Measurements from ENCODE around the gene PSMC5. TPM values are rescaled to one million over a fixed set of nuclear protein-coding genes. Genes with fewer than 3 reads are reported as not detected.

The PSMC5 gene
- total RNA-seq, 1 donor from 2014 or later = 50.5 TPM

- DNase-seq (ENCODE audit: low read depth) (no peak), FAIRE-seq (no peak)
- peaks cover 27% of the 10 kb centered on the region for H3K36me3 ChIP-seq (ENCODE audit: control insufficient read depth, insufficient read depth, low read length)
- no peak for TF ChIP-seq CTCF (IDR thresholded peaks at IDR 0.05; ENCODE audit: insufficient read depth, low read length, severe bottlenecking)
- H3K4me3 ChIP-seq (ENCODE audit: low read depth, low read length) = no peak overlapping the region
- H3K27me3 ChIP-seq (ENCODE audit: control insufficient read depth, insufficient read depth, low read length) = no peaks in the 10 kb centered on the region
Observed at GRCh38 chr17:63822537-63822936, 4.7 kb upstream of the PSMC5 start.

GRCh38 chr17:63823659-63824331, 3.4 kb upstream of the PSMC5 start:
- Histone ChIP-seq H3K4me3 (ENCODE audit: low read depth, low read length) (no peak overlapping the region), H3K27me3 (ENCODE audit: control insufficient read depth, insufficient read depth, low read length) (no peaks in the 10 kb centered on the region), H3K36me3 (ENCODE audit: control insufficient read depth, insufficient read depth, low read length) (peaks cover 24% of the 10 kb centered on the region)
- DNase-seq (ENCODE audit: low read depth) (no peak), FAIRE-seq (no peak)
- TF ChIP-seq CTCF (IDR thresholded peaks at IDR 0.05; ENCODE audit: insufficient read depth, low read length, severe bottlenecking) = no peak

- DNase-seq (ENCODE audit: low read depth) (no peak), FAIRE-seq (no peak)
- no peak overlapping the region for H3K4me3 ChIP-seq (ENCODE audit: low read depth, low read length)
- no peak for TF ChIP-seq CTCF (IDR thresholded peaks at IDR 0.05; ENCODE audit: insufficient read depth, low read length, severe bottlenecking)
- no peaks in the 10 kb centered on the region for H3K27me3 ChIP-seq (ENCODE audit: control insufficient read depth, insufficient read depth, low read length)
- peaks cover 27% of the 10 kb centered on the region for H3K36me3 ChIP-seq (ENCODE audit: control insufficient read depth, insufficient read depth, low read length)
Observed at GRCh38 chr17:63824362-63824761, 2.9 kb upstream of the PSMC5 start.

- H3K27me3 ChIP-seq (ENCODE audit: control insufficient read depth, insufficient read depth, low read length) = no peaks in the 10 kb centered on the region
- FAIRE-seq (no peak), DNase-seq (ENCODE audit: low read depth) (no peak)
- peaks cover 33% of the 10 kb centered on the region for H3K36me3 ChIP-seq (ENCODE audit: control insufficient read depth, insufficient read depth, low read length)
- TF ChIP-seq CTCF (IDR thresholded peaks at IDR 0.05; ENCODE audit: insufficient read depth, low read length, severe bottlenecking) = peak; percentile 12
- H3K4me3 ChIP-seq (ENCODE audit: low read depth, low read length) = peak overlapping the region; percentile 65
Observed at GRCh38 chr17:63826468-63827001, 696 bp upstream of the PSMC5 start.

GRCh38 chr17:63827801-63828221, 580 bp downstream of the PSMC5 start:
- no peak for DNase-seq (ENCODE audit: low read depth)
- no peak for FAIRE-seq
- no peak for TF ChIP-seq CTCF (IDR thresholded peaks at IDR 0.05; ENCODE audit: insufficient read depth, low read length, severe bottlenecking)
- H3K27me3 ChIP-seq (ENCODE audit: control insufficient read depth, insufficient read depth, low read length) = no peaks in the 10 kb centered on the region
- peak overlapping the region; percentile 65 for H3K4me3 ChIP-seq (ENCODE audit: low read depth, low read length)
- H3K36me3 ChIP-seq (ENCODE audit: control insufficient read depth, insufficient read depth, low read length) = peaks cover 36% of the 10 kb centered on the region

GRCh38 chr17:63828936-63829335, 1.7 kb downstream of the PSMC5 start:
- no peak for TF ChIP-seq CTCF (IDR thresholded peaks at IDR 0.05; ENCODE audit: insufficient read depth, low read length, severe bottlenecking)
- no peak for DNase-seq (ENCODE audit: low read depth)
- Histone ChIP-seq H3K36me3 (ENCODE audit: control insufficient read depth, insufficient read depth, low read length) (peaks cover 44% of the 10 kb centered on the region), H3K27me3 (ENCODE audit: control insufficient read depth, insufficient read depth, low read length) (no peaks in the 10 kb centered on the region), H3K4me3 (ENCODE audit: low read depth, low read length) (no peak overlapping the region)
- no peak for FAIRE-seq

All from bronchial epithelial cell (primary cell).